ENCODE data around the gene GLB1L2.

The GLB1L2 gene

GRCh38 chr11:134388590-134388989 lies 56.8 kb downstream of the GLB1L2 start:
- DNase-seq: no peak

DNA sequence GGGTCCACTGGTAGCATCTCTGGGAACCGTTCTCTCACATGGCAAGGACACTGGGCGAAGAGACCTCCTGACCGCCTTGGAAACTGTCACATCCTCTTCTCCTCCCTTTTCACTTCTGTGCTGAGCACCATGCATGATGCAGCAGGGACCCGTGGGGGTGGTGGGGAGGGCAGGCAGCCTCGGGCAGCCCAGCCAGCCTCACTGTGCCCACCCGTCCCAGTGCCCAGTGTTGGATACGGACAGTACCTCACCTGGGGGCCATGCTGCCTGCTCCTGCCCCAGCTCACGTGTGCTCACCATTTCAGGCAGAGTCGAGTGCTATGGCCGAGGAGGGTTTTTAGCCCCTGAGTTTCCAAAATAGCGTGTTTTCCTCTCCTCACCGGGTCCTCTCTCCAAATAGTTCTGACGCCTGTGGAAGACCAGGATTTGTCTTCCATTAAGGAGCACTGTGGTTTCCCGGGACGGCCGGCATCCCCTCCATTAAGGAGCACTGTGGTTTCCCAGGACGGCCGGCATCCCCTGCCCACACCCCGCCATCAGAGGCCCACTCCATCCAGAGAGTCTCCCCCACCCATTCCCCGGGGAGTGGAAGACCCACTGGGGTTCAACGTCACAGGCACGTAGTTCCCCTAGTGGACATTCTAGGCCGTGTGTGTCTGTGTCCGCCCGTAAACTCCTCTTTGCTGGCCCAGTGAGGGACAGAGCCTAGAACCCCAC lies 57.8 kb downstream of the GLB1L2 start:
- no peak for DNase-seq

DNA sequence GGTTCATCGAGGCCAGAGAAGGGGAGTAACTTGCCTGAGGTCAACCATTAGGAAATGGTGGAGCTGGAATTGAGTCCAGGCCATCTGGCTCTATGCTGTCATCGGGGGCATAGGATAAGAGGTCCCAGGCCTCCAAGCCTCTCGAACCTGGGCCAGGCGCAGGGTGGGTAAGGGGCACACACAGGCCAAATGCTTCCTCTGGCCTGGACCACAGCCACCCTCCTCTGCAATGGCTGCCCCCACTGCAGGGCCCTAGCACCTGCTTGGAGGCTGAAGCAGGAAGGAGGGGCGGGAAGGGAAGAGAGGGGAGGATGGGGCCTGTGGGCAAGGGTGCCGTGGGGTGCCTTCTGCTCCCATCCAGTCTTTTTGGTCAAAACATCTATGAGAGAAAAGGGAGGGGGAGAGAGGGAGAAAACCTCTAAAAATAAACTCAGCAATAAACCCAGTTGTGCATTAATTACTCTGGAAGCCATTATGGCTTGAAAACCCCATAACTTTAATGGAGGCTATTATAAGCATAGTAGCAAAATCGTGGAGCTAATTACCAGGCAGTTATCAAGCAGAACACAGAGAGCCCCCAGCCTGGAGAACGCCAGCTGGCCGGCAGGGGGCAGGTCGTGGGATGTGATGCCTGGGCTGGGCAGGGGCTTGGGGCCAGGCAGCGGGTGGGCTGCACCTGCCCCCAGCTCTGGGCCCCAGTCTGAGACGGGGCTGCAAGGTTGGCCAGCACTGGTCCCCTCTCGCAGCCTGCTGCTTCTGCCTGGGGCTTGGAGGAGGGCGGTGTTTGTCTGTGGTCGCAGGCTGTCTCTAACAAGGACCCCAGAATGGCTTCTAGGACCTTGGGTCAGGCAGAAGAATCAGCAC lies 59.1 kb downstream of the GLB1L2 start:
- no peak for DNase-seq

DNA sequence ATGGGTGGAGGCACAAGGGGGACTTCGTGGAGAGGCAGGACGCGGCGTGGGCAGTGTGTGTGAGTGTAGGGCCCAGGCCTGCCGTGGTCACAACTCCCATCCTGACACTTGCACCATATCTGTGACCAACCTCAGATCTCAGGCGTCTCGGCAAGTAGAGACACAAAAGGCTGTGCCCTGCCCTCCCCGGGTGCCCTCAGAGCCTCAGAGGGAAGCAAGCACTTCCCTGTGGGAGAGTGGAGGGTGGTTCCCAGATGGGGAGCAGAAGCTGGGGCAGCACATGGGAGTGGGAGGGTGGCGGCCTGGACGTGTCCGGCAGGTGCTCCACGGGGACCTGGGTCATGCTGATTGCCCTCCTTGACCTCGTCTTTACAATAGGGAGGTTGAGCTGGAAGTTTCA lies 59.9 kb downstream of the GLB1L2 start:
- no peak for DNase-seq

DNA sequence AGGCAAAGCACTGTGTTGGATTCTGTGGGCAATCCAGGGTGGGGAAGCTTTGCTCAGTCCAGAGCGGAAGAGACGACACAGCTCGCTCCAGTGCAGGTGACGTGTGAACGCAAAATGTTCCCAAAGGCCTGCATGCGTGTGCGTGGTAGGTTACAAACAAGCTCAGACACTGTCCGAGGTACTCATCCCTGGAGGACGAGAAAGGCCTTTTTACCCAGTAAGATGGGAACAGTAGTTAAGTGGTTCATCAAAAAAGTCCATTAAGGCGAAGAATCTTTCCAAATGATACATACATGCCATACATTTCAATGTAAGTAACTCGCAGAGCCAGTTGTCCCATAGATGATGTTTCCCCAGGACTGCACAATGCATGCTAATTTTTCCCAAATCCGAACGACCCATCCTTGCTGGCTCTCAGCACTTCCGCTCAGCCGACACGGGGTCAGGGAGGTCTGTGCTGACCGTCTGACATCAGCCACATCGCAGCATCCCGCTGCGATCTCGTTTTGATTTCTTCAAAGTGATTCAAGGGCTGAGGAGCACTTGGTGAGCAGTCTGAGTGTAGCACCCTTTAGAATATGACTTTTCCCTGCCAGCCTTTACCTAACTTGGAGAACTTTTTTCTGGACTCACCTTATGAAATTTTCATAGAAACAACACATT lies 61.3 kb downstream of the GLB1L2 start:
- no peak for DNase-seq

DNA sequence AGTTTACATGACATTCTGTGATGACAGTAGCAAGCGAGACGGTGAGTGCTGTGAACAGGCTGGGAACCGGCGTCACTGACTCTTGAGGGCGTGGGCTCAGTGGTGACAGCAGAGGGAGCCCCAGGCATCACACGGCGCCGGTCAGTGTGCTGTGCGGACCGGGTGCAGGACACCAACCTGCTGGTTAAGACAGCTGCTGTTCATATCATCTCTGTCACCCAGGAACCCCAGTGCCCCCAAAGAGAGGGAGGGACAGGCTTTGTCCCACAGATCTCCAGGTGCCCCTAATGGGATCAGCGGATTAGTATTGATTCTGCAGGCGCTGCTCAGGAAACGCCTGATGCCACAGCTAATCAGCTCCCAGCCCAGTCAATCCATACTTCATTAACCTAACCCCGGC lies 61.9 kb downstream of the GLB1L2 start:
- peak; percentile 68 for DNase-seq

DNA sequence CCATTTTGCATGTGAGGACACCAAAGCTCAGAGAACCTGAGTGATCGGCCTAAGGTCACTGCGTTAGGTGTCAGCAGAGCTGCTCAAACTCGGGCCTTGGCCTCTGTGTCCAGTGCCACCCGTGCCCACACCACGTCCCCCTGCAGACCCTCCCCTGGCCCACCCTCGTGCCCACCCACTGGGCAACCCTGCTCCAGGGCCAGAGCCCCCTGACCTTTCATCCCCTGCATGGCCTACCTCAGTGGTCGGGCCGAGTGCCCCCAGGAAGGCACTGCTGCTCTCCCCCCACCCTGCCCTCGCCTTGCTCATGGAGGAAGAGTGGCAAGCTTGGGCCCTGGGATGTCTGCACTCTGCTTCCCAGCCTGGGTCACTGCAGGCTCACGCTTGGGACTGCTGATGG lies 62.5 kb downstream of the GLB1L2 start:
- no peak for DNase-seq

GRCh38 chr11:134395002-134395401 lies 63.2 kb downstream of the GLB1L2 start:
- DNase-seq: no peak

- no peak for DNase-seq
Observed at GRCh38 chr11:134397304-134398078, 65.7 kb downstream of the GLB1L2 start.

DNA sequence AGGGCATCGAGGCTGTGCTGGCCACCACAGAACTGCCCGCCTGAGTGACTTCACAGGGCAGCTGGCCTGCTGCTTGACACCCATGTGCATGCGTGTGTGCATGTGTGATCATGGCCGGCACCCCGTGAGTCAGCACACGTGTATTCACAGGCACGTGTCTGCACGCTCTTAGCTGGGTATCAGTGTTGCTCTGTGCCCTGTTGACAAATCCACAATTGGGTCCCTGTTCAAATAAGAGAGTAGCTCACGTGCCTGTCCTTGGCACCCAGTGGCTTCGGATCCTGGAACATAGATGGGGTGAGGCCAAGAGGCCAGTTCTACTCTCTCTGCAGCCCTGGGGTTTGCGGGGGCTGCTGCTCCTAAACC lies 66.3 kb downstream of the GLB1L2 start:
- no peak for DNase-seq

DNA sequence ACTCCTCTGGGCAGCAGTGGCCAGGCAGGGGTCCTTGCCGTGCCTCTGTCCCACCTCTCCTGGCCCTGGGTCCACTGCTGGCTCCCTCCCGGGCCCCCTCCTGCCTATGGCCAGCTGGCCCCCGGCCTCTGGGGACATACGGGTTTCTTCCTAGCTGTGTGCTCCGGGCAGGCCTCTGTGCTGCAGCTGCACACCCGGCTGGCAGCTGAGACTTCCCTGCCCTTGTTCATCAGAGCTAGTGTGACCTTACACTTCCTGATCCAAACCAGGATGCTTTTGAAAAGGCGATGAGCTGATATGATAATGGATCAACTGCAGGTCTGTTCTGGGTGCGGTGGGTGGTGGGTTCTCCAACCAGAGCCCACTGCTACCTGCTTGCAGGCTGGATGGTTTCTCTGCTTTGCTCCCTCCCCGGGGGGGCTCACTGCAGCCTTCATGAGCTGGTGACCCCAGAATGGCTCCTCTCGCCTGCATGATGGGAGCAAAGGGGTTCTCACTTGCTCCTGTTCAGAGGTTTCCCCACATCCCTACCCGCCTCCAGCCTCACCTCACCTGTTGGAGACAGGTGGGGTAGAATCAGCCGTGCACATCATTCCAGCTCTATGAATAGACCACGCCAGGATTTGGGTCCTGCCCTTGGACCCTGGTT lies 67.0 kb downstream of the GLB1L2 start:
- no peak for DNase-seq

DNA sequence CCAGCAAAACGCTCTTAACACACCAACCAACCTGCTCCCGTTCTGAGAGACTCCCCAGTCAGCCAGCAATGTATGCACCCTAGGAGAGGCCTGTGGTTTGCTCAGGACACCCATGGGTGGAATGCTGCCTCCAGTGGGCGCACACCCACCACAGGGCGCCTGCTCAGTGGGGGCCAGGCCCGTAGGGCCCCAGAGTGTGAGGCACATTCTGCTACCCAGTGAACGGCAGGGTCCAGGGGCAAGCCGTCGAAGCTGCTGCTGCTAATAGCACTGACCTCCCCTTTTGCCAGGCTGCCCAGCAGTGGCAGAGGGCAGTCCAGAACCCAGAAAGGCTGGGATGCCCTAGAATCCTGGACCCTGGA lies 67.5 kb downstream of the GLB1L2 start:
- DNase-seq: no peak

GRCh38 chr11:134399996-134400395 lies 68.2 kb downstream of the GLB1L2 start:
- DNase-seq: no peak

DNA sequence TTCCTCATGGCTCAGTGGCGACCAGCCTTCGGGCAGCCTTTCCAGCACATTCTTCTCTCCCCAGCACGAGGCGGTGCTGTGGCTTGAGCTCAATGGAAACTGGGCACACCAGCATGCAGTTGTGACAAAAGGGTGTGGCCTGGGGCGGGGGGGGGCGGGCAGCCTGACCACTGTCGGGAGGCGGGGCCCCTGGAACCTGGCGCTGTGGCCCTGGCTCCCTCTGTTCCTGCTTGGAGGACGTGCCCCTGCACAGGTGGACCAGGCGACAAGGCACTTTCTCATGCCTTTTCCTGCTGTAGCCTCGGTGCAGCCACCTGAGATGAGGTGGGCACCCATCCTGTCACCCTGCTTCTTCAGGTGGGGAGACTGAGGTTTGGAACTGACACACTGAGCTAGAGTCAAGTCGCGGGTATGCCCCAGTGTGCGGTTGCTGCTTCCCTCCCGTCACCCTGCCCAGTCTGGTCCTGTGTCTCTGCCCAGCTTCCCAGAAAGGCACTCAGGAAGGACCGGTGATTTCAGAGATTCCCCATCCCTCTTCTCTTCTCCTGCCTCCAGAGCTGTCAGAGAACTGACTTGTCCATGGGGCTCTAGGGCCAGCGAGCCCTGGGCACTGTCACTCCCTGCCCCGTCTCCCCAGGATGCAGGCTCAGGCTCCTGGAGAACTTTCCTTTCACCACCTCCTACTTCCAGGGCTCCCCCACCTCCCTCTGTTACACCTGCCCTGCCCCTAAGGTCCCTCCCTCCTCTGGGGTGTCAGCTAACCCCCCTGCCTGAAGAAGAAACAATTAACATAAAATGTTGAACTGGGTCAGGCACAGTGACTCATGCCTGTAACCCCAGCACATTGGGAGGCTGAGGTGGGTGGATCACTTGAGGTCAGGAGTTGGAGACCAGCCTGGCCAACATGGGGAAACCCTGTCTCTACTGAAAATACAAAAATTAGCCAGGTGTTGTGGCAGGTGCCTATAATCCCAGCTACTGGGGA lies 70.3 kb downstream of the GLB1L2 start:
- DNase-seq: no peak

DNA sequence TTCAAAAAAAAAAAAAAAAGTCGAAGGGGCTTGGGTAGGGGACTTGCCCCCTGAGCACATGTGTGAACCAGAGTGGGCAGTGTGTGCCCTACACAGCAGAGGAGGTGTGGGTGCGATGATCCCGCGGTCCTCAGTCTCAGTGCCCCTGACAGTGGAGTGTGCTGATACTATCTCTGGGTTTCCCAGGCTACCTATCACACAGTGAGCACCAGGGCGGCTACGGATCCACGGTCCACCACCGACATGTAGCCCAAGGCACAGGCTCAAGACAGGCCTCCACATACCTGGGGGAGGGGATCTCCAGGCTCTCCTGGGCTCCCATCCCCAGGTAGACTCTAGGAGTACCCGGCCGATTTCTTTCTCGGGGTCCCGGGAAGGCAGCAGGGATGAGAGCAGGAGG lies 71.1 kb downstream of the GLB1L2 start:
- DNase-seq: no peak

GRCh38 chr11:134404575-134405341 lies 73.0 kb downstream of the GLB1L2 start:
- DNase-seq: no peak

- DNase-seq: no peak
Observed at GRCh38 chr11:134405436-134405835, 73.6 kb downstream of the GLB1L2 start.

GRCh38 chr11:134405841-134406240 lies 74.1 kb downstream of the GLB1L2 start:
- DNase-seq: no peak

DNA sequence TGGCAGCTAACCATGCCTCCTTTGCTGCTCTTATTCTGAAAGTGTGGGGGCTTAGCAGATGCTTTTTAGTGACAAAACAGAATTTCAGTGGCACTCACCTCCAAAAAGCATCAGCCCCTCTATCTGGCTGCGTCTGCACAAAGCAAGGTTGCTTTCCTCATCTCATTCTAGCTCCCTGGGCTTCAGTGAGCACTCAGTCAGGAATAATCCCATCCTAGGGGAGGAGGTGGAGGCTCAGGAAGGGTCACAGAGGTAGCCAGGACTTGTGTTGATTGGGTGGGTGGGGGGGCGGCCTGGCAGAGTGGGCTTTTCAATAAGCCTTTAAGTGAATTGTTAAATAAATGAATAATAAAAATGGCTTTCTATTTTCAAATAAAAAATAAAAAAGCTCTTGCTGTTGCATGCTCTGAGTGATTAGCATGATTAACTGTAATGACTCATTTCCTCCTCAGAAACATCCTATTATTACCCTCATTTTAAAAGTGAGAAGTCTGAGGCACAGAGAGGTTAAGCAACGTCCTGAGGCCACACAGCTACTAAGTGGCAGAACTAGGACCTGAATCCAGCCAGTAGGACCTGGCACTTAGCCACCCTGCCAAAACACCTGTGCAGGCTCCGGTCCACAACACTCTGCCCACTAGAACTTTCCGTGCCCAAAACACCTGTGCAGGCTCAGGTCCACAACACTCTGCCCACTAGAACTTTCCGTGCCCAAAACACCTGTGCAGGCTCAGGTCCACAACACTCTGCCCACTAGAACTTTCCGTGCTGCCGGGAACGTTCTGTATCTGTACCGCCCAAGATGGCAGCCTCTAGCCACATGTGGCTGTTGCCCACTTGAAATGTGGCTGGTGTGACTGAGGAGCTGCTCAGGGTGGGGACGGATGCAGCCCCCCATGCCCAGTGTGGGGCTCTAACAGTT lies 74.7 kb downstream of the GLB1L2 start:
- DNase-seq: no peak

Measured in islet precursor cell (in vitro differentiated cells).